ENCODE measurements around the gene GDF15.

DNA sequence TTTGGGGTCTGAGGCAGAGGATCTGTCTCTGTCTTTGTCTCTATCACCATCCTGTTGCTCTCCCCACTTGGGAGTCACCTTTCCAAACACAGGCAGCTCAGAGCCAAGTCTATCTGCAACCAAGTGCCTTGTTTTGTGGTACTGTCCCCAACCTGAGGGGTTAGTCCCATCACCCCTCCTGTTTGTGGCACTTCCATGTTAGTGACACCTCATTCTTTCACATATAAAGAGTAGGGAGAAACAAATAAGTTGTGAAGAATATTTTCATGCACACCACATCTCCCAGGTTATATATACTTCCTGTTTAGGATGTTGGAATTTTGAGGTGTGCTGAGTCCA, 3.7 kb downstream of the GDF15 start:
- TF ChIP-seq POLR2A (IDR thresholded peaks at IDR 0.05; ENCODE audit: low read length) (no peak), GATA1 (IDR thresholded peaks at IDR 0.05; ENCODE audit: low read depth, low read length) (no peak)

All from erythroblast (primary cell).